Heart right ventricle (tissue), 16 donors: ENCODE results near the gene ENGASE. TPM values are rescaled to one million over a fixed set of nuclear protein-coding genes. Genes with fewer than 3 reads are reported as not detected.

Source experiments
- ATAC-seq, 8 donors: fragments of 200-7000 bp; cut with Tn5 transposase; one replicate each; pipeline ENCODE4 v1.9.1; 2020; ENCODE audit warnings: mild to moderate bottlenecking in 8 of 8, moderate library complexity in 8 of 8, moderate number of reproducible peaks in 1 of 8
- DNase-seq, 2 donors: peaks; one replicate each; pipeline ENCODE4 v3.0.0-alpha.2; 2020
- H3K27ac ChIP-seq, 10 donors: fragments of 200-600 bp; sonication (generic) in 2 of 10; one replicate each; pipeline versions ENCODE4 v1.5.0 to v1.8.0; 2020 to 2022; ENCODE audit warnings: mild to moderate bottlenecking in 3 of 10
- H3K27me3 ChIP-seq, 7 donors: fragments of 200-600 bp; one replicate each; pipeline ENCODE4 v1.8.0; 2021 to 2022; ENCODE audit warnings: mild to moderate bottlenecking in 2 of 7
- H3K36me3 ChIP-seq, 9 donors: fragments of 200-600 bp; sonication (generic) in 1 of 9; one replicate each; pipeline versions ENCODE4 v1.5.0 to v1.8.0; 2020 to 2022; ENCODE audit warnings: mild to moderate bottlenecking in 2 of 9
- H3K4me1 ChIP-seq, 9 donors: fragments of 200-600 bp; sonication (generic) in 1 of 9; one replicate each; pipeline versions ENCODE4 v1.5.0 to v1.8.0; 2020 to 2022; ENCODE audit warnings: mild to moderate bottlenecking in 4 of 9
- H3K4me3 ChIP-seq, 10 donors: fragments of 200-600 bp; sonication (generic) in 2 of 10; one replicate each; pipeline versions ENCODE4 v1.5.0 to v1.8.0; 2020 to 2022; ENCODE audit warnings: mild to moderate bottlenecking in 7 of 10, moderate library complexity in 2 of 10
- H3K9me3 ChIP-seq, 11 donors: fragments of 200-600 bp in 10 of 11; sonication (generic) in 2 of 11; one replicate each; pipeline versions ENCODE4 v1.5.0 to v1.8.0; 2013 to 2022; ENCODE audit warnings: mild to moderate bottlenecking in 2 of 11, control low read depth in 1 of 11, moderate library complexity in 1 of 11
- WGBS, 2 donors: extraction: QIAGEN DNeasy Blood & Tissue Kit; methylation state at CpG; one replicate each; pipeline ENCODE4 v1.1.7; 2013; ENCODE audit warnings: inconsistent platforms in 1 of 2; 5-methylcytosine and 5-hydroxymethylcytosine counted together
- intact Hi-C, 10 donors: fragments of 100-400 bp; cut with DNase I; formaldehyde crosslinking; loops; one replicate each; pipeline versions ENCODE4 v1.11.1 to v1.14.2; 2022
- polyA plus RNA-seq, 2 donors: library from polyadenylated mRNA; stranded (reverse); fragments of 200-250 nt; gene quantifications; one replicate each; pipeline ENCODE4 v1.2.3, GENCODE V29; 2013
- total RNA-seq, 10 donors: library from RNA; stranded (reverse); fragmentation: NEBNext Ultra II Directional in 3 of 10; extraction: Animal tissue kit (Norgen Biotek cat#: 25700) in 3 of 10; gene quantifications; one replicate each; pipeline versions ENCODE4 v1.2.1 to v1.2.4, GENCODE V29; 2021 to 2023
- TF ChIP-seq, protein P1 (sequence below), 9 donors: fragments of 200-600 bp; sonication (generic) in 2 of 9; IDR thresholded peaks; one replicate each; pipeline versions ENCODE4 v1.5.0 to v1.8.0; 2021 to 2022; ENCODE audit warnings: antibody characterized with exemption in 9 of 9, mild to moderate bottlenecking in 5 of 9, moderate library complexity in 1 of 9
- donor health status: Arrhythmogenic right ventricular cardiomyopathy.
- donor health status: ischemic (EF 13 %, LVEDD 7.1; RV severe dilation, severe dysfunction).
- donor health status: healthy with polysubstance abuse.
- donor health status: DM: no; HTN: yes; CAD: no.
- donor health status: DM: no; HTN: no; CAD: no.
- donor health status: ischemic (EF 25% LVEDD 6.9; RV normal size, moderate dysfunction).
- donor health status: ischemic (EF 25% LVEDD 5.7; RV mildly dilated, moderate dysfunction).
- donor health status: healthy.
- donor health status: DM: yes; HTN: yes; CAD: no.
- donor health status: Ischemic cardiomyopathy.
- donor health status: ischemic (EF 35%, LVEDD 5.7; RV mildly dilated, moderate dysfunction).
- donor health status: nonischemic (EF 11% LVEDD 7.7; RV severe dilation, severe dysfunction).
- donor health status: DM: yes; HTN: yes; CAD: no.
- donor health status: PGD.
- donor health status: ischemic (EF 29% LVEDD 5.4; RV normal size, mild dysfunction).
- donor health status: nonischemic (EF 23%, LVEDD 6.1; RV moderate dilation, normal function).

The ENGASE gene
- total and polyA plus RNA-seq, 12 donors: 9.7 to 54.1 (median 26.6) TPM

DNA sequence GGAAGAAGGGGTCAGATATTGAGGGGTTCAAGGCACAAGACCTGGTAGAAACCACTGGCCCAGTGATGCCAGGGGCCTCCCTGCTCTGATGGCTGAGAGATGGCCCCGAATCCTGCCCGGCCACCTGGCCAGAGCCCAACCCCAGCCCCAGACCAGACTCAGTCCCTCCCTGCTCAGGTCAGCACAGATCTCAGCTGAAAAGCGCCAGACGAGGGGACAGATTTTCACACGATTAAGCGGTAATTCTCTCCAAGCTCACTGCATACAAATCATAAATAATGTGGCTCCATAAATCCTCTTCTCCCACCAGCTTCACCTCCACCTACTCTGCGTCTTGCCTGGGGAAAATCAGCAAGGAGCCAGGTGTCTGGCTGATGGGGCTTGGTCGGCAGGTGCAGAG is 57.1 kb downstream of the ENGASE start:
- Histone ChIP-seq H3K4me3 (no peak overlapping the region), H3K4me1 (no peaks in the 10 kb centered on the region), H3K36me3 (no peaks in the 10 kb centered on the region), H3K27me3 (peaks cover 0 to 86% (median 77%) of the 10 kb centered on the region in 7 donors), H3K9me3 (no peaks in the 10 kb centered on the region), H3K27ac (no peak overlapping the region)
- TF ChIP-seq, protein P1, sequence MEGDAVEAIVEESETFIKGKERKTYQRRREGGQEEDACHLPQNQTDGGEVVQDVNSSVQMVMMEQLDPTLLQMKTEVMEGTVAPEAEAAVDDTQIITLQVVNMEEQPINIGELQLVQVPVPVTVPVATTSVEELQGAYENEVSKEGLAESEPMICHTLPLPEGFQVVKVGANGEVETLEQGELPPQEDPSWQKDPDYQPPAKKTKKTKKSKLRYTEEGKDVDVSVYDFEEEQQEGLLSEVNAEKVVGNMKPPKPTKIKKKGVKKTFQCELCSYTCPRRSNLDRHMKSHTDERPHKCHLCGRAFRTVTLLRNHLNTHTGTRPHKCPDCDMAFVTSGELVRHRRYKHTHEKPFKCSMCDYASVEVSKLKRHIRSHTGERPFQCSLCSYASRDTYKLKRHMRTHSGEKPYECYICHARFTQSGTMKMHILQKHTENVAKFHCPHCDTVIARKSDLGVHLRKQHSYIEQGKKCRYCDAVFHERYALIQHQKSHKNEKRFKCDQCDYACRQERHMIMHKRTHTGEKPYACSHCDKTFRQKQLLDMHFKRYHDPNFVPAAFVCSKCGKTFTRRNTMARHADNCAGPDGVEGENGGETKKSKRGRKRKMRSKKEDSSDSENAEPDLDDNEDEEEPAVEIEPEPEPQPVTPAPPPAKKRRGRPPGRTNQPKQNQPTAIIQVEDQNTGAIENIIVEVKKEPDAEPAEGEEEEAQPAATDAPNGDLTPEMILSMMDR (IDR thresholded peaks at IDR 0.05): no peak
- DNase-seq: no peak
- no peak for ATAC-seq
- WGBS, 2 donors: 83% methylated on average over 8 of the region's 8 CpGs
- intact Hi-C loops: no loop called here

DNA sequence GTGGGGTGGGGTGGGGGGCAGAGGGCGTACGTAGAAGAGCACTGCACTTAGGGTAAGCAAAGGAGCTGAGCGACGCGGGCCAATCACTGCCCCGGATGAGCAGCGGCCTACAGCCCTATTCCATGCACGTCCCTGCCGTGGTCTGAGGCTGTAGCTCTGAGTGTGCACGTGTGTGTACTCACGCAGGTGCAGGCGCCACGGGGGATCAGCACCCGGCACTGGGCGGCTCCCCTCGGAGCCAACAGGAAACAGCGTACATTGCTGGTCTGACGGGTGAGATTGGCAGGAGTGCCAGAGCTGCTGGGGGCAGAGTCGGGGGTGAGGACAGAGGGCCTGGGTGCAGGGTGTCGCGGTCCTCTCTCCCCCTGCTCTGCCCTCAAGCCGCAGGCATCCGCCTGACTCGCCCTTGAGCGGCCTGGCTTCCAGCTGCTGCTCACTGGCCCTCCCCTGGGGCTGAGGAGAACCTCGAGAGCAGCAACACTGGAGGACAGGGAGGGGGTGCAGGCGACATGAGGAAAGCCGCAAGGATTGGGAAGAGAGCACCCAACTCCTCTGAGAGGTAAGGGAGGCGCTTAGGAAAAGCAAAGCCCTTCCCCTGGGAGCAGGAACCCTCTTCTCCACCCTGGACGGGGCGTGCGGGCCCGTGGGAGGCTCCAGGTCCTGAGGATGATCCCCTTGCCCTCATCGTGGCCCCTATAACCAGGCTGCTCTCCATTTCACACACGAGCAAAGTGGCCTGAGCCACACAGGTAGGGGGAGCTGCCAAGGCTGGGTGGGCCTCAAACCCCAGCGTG is 57.8 kb downstream of the ENGASE start:
- H3K4me1 ChIP-seq: peaks cover 0 to 3% (median 0%) of the 10 kb centered on the region in 9 donors
- TF ChIP-seq, protein P1 (IDR thresholded peaks at IDR 0.05): no peak
- 74 to 77% methylated on average over 36 of the region's 36 CpGs for WGBS, 2 donors
- H3K27ac ChIP-seq: no peak overlapping the region
- DNase-seq (no peak), ATAC-seq (no peak)
- H3K36me3 ChIP-seq: no peaks in the 10 kb centered on the region
- peaks cover 0 to 85% (median 72%) of the 10 kb centered on the region in 7 donors for H3K27me3 ChIP-seq
- H3K9me3 ChIP-seq: no peaks in the 10 kb centered on the region
- intact Hi-C loops: no loop called here
- H3K4me3 ChIP-seq: no peak overlapping the region

DNA sequence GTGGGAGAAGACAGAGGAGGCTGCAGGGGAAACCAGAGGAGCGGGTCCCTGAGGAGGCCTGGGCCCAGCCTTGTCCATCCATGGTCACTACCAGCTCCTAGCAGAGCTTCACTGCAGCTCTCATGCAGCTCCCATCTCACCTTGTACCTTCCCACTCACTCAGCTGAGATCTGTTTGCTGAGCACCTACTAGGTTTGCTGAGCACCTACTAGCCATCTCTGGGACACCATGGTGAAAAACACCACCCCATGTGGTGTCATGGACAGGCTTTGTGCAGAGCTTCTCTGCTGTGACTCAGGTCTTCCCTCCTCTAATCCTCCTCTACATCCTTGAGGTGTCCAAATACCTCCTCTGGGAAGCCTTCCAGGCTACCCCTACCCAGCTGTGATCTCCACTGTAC is 58.6 kb downstream of the ENGASE start:
- no peak overlapping the region for H3K4me3 ChIP-seq
- H3K36me3 ChIP-seq: no peaks in the 10 kb centered on the region
- DNase-seq (no peak), ATAC-seq (no peak)
- no peak overlapping the region for H3K27ac ChIP-seq
- H3K9me3 ChIP-seq: no peaks in the 10 kb centered on the region
- TF ChIP-seq, protein P1 (IDR thresholded peaks at IDR 0.05): no peak
- H3K4me1 ChIP-seq: peaks cover 0 to 8% (median 0%) of the 10 kb centered on the region in 9 donors
- intact Hi-C loops: no loop called here
- peaks cover 0 to 84% (median 71%) of the 10 kb centered on the region in 7 donors for H3K27me3 ChIP-seq
- WGBS, 2 donors: 92 to 94% methylated on average over 1 of the region's 1 CpG

DNA sequence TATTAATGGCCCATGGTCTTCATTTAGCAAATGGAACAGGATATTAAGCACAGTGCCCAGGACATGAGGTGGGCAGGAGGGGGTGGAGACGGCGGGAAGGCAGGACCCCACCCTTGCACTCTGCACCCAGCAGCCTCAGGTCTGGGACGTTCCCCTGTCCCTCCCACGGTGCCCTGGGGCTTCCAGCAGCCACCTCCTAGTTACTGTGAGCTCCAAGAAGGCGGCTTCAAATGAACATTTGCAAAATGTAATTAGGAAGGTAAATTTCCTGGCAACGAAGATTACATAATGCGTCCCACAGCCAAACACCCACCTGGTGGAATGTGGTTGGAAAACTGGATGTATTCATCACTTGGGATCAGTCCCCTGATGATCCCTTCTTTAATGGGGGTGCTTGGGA is 59.4 kb downstream of the ENGASE start:
- H3K4me1 ChIP-seq: peaks cover 0 to 8% (median 0%) of the 10 kb centered on the region in 9 donors
- TF ChIP-seq, protein P1 (IDR thresholded peaks at IDR 0.05): no peak
- peaks cover 0 to 79% (median 66%) of the 10 kb centered on the region in 7 donors for H3K27me3 ChIP-seq
- WGBS, 2 donors: 65 to 70% methylated on average over 7 of the region's 7 CpGs
- no peaks in the 10 kb centered on the region for H3K9me3 ChIP-seq
- intact Hi-C loops: no loop called here
- no peak for DNase-seq
- no peak overlapping the region for H3K4me3 ChIP-seq
- H3K36me3 ChIP-seq: no peaks in the 10 kb centered on the region
- H3K27ac ChIP-seq: no peak overlapping the region
- ATAC-seq: no peak
